Measurements from ENCODE around the gene ATRN.

The ATRN gene

GRCh38 chr20:3452690-3453089, 18.1 kb upstream of the ATRN start:
- Histone ChIP-seq H3K4me3 (no peak overlapping the region), H3K36me3 (replicated peaks) (no peaks in the 10 kb centered on the region), H3K9me3 (no peaks in the 10 kb centered on the region), H3K27me3 (ENCODE audit: low read depth) (0 out of 2 replicates have a peak, but pooled peaks cover 3% of the 10 kb centered on the region), H3K4me1 (no peaks in the 10 kb centered on the region)
- DNase-seq (ENCODE audit: low spot score in 2 of 2): no peak
- in situ Hi-C loops (cut with MboI; ENCODE audit: low sequenced_read_pairs): no loop called here

GRCh38 chr20:3454831-3455230, 16.0 kb upstream of the ATRN start:
- in situ Hi-C loops (cut with MboI; ENCODE audit: low sequenced_read_pairs): no loop called here
- H3K4me3 ChIP-seq: no peak overlapping the region
- 0 out of 2 replicates have a peak, but pooled peaks cover 3% of the 10 kb centered on the region for H3K27me3 ChIP-seq (ENCODE audit: low read depth)
- DNase-seq (ENCODE audit: low spot score in 2 of 2): no peak
- no peaks in the 10 kb centered on the region for H3K36me3 ChIP-seq (replicated peaks)
- no peaks in the 10 kb centered on the region for H3K9me3 ChIP-seq
- H3K4me1 ChIP-seq: no peaks in the 10 kb centered on the region

GRCh38 chr20:3456648-3457047, 14.2 kb upstream of the ATRN start:
- H3K4me3 ChIP-seq: no peak overlapping the region
- in situ Hi-C loops (cut with MboI; ENCODE audit: low sequenced_read_pairs): no loop called here
- H3K9me3 ChIP-seq: no peaks in the 10 kb centered on the region
- H3K27me3 ChIP-seq (ENCODE audit: low read depth): no peaks in the 10 kb centered on the region
- no peaks in the 10 kb centered on the region for H3K36me3 ChIP-seq (replicated peaks)
- H3K4me1 ChIP-seq: no peaks in the 10 kb centered on the region
- DNase-seq (ENCODE audit: low spot score in 2 of 2): no peak

- no peaks in the 10 kb centered on the region for H3K9me3 ChIP-seq
- H3K36me3 ChIP-seq (replicated peaks): no peaks in the 10 kb centered on the region
- H3K27me3 ChIP-seq (ENCODE audit: low read depth): peaks cover 4% of the 10 kb centered on the region
- in situ Hi-C loops (cut with MboI; ENCODE audit: low sequenced_read_pairs): no loop called here
- no peak overlapping the region for H3K4me3 ChIP-seq
- no peaks in the 10 kb centered on the region for H3K4me1 ChIP-seq
- DNase-seq (ENCODE audit: low spot score in 2 of 2): no peak
Measured at GRCh38 chr20:3459881-3460307, 10.9 kb upstream of the ATRN start.

- H3K4me1 ChIP-seq: no peaks in the 10 kb centered on the region
- peaks cover 11% of the 10 kb centered on the region for H3K27me3 ChIP-seq (ENCODE audit: low read depth)
- DNase-seq (ENCODE audit: low spot score in 2 of 2): no peak
- H3K4me3 ChIP-seq: no peak overlapping the region
- H3K36me3 ChIP-seq (replicated peaks): no peaks in the 10 kb centered on the region
- H3K9me3 ChIP-seq: no peaks in the 10 kb centered on the region
- in situ Hi-C loops (cut with MboI; ENCODE audit: low sequenced_read_pairs): no loop called here
Measured at GRCh38 chr20:3461211-3461771, 9.5 kb upstream of the ATRN start.

GRCh38 chr20:3461911-3462677, 8.7 kb upstream of the ATRN start:
- Histone ChIP-seq H3K4me1 (no peaks in the 10 kb centered on the region), H3K4me3 (no peak overlapping the region), H3K9me3 (no peaks in the 10 kb centered on the region), H3K36me3 (replicated peaks) (no peaks in the 10 kb centered on the region), H3K27me3 (ENCODE audit: low read depth) (peaks cover 12% of the 10 kb centered on the region)
- no peak for DNase-seq (ENCODE audit: low spot score in 2 of 2)
- in situ Hi-C loops (cut with MboI; ENCODE audit: low sequenced_read_pairs): no loop called here

- H3K9me3 ChIP-seq: no peaks in the 10 kb centered on the region
- no peak for DNase-seq (ENCODE audit: low spot score in 2 of 2)
- H3K4me1 ChIP-seq: no peaks in the 10 kb centered on the region
- H3K4me3 ChIP-seq: no peak overlapping the region
- H3K27me3 ChIP-seq (ENCODE audit: low read depth): peaks cover 12% of the 10 kb centered on the region
- H3K36me3 ChIP-seq (replicated peaks): no peaks in the 10 kb centered on the region
- in situ Hi-C loops (cut with MboI; ENCODE audit: low sequenced_read_pairs): no loop called here
Measured at GRCh38 chr20:3464166-3464565, 6.7 kb upstream of the ATRN start.

GRCh38 chr20:3465301-3465700, 5.5 kb upstream of the ATRN start:
- in situ Hi-C loops (cut with MboI; ENCODE audit: low sequenced_read_pairs): no loop called here
- Histone ChIP-seq H3K9me3 (no peaks in the 10 kb centered on the region), H3K36me3 (replicated peaks) (no peaks in the 10 kb centered on the region), H3K4me1 (no peaks in the 10 kb centered on the region), H3K4me3 (no peak overlapping the region), H3K27me3 (ENCODE audit: low read depth) (peaks cover 12% of the 10 kb centered on the region)
- DNase-seq (ENCODE audit: low spot score in 2 of 2): no peak

GRCh38 chr20:3470208-3470626, 601 bp upstream of the ATRN start:
- Histone ChIP-seq H3K9me3 (no peaks in the 10 kb centered on the region), H3K27me3 (ENCODE audit: low read depth) (peaks cover 4% of the 10 kb centered on the region), H3K36me3 (replicated peaks) (no peaks in the 10 kb centered on the region; the same call in 1 of the 2 replicates), H3K4me3 (peak overlapping the region; percentile 73), H3K4me1 (peaks cover 4% of the 10 kb centered on the region)
- in situ Hi-C loops (cut with MboI; ENCODE audit: low sequenced_read_pairs): no loop called here
- DNase-seq (ENCODE audit: low spot score in 2 of 2): no peak

- Histone ChIP-seq H3K36me3 (replicated peaks) (no peaks in the 10 kb centered on the region; the same call in 1 of the 2 replicates), H3K9me3 (no peaks in the 10 kb centered on the region), H3K4me3 (peak overlapping the region; percentile 73), H3K4me1 (peaks cover 4% of the 10 kb centered on the region), H3K27me3 (ENCODE audit: low read depth) (no peaks in the 10 kb centered on the region)
- DNase-seq (ENCODE audit: low spot score in 2 of 2): no peak
- in situ Hi-C loops (cut with MboI; ENCODE audit: low sequenced_read_pairs): no loop called here
Measured at GRCh38 chr20:3471397-3472021, 691 bp downstream of the ATRN start.

- Histone ChIP-seq H3K27me3 (ENCODE audit: low read depth) (no peaks in the 10 kb centered on the region), H3K4me1 (peaks cover 4% of the 10 kb centered on the region), H3K36me3 (replicated peaks) (no peaks in the 10 kb centered on the region; the same call in 1 of the 2 replicates), H3K9me3 (no peaks in the 10 kb centered on the region), H3K4me3 (peak overlapping the region; percentile 73)
- DNase-seq (ENCODE audit: low spot score in 2 of 2): no peak
- in situ Hi-C loops (cut with MboI; ENCODE audit: low sequenced_read_pairs): no loop called here
Measured at GRCh38 chr20:3472105-3472504, 1.3 kb downstream of the ATRN start.

- no peaks in the 10 kb centered on the region for H3K9me3 ChIP-seq
Measured at GRCh38 chr20:3473324-3473723, 2.5 kb downstream of the ATRN start.

GRCh38 chr20:3473944-3474343, 3.1 kb downstream of the ATRN start:
- no peak for DNase-seq (ENCODE audit: low spot score in 2 of 2)

More at GRCh38 chr20:3473324-3473723, 2.5 kb downstream of the ATRN start:
- H3K4me3 ChIP-seq: no peak overlapping the region
- no peaks in the 10 kb centered on the region for H3K27me3 ChIP-seq (ENCODE audit: low read depth)
- DNase-seq (ENCODE audit: low spot score in 2 of 2): no peak
- in situ Hi-C loops (cut with MboI; ENCODE audit: low sequenced_read_pairs): no loop called here
- no peaks in the 10 kb centered on the region; the same call in 1 of the 2 replicates for H3K36me3 ChIP-seq (replicated peaks)
- H3K4me1 ChIP-seq: peaks cover 4% of the 10 kb centered on the region

More at GRCh38 chr20:3473944-3474343, 3.1 kb downstream of the ATRN start:
- Histone ChIP-seq H3K4me1 (peaks cover 4% of the 10 kb centered on the region), H3K9me3 (no peaks in the 10 kb centered on the region), H3K4me3 (no peak overlapping the region), H3K36me3 (replicated peaks) (no peaks in the 10 kb centered on the region; the same call in 1 of the 2 replicates), H3K27me3 (ENCODE audit: low read depth) (no peaks in the 10 kb centered on the region)
- in situ Hi-C loops (cut with MboI; ENCODE audit: low sequenced_read_pairs): no loop called here

Data from HAP-1 (cell line).